H1 (cell line): ENCODE measurements around the gene ABHD10. TPM values are rescaled to one million over a fixed set of nuclear protein-coding genes. Genes with fewer than 3 reads are reported as not detected.

Experiments
- CTCF ChIA-PET: fragments of 300-600 bp; sonication (Branson Sonifier 250); formaldehyde crosslinking; loops from one replicate; lab custom pipeline; 2021; ENCODE audit not compliant: partially characterized antibody; lab: Charles Lee
- POLR2A ChIA-PET: fragments of 300-600 bp; sonication (Branson Sonifier 250); formaldehyde crosslinking; loops from one replicate; lab custom pipeline; 2021; ENCODE audit warnings: inconsistent platforms; ENCODE audit not compliant: partially characterized antibody; lab: Charles Lee
- DNase-seq, 2 experiments: peaks; one replicate each; pipeline versions ENCODE4 v3.0.0 to v3.0.0-alpha.2; 2010 to 2022; ENCODE audit warnings: low spot score in 2 of 2, low read depth in 1 of 2, mixed read lengths in 1 of 2
- FAIRE-seq: peaks from 2 replicates; lab custom pipeline; 2011; peaks lifted over from hg19 to GRCh38; lab: Jason Lieb, UNC
- H2AFZ ChIP-seq: 2 replicates; pipeline ENCODE4 v1.8.1; 2012; ENCODE audit warnings: low read length, inconsistent platforms
- H2AK5ac ChIP-seq: 2 replicates; pipeline ENCODE4 v1.6.1; 2013; ENCODE audit warnings: low read depth, low read length
- H2BK120ac ChIP-seq: replicated peaks from 2 replicates; pipeline ENCODE3; 2013; ENCODE audit warnings: low read depth, low read length, inconsistent platforms
- H2BK12ac ChIP-seq: 2 replicates; pipeline ENCODE4 v1.6.1; 2013; ENCODE audit warnings: low read depth, low read length
- H2BK15ac ChIP-seq: 2 replicates; pipeline ENCODE4 v1.6.1; 2013; ENCODE audit warnings: low read length
- H2BK20ac ChIP-seq: 2 replicates; pipeline ENCODE4 v1.6.1; 2013; ENCODE audit warnings: low read length
- H2BK5ac ChIP-seq: 2 replicates; pipeline ENCODE4 v1.6.1; 2013; ENCODE audit warnings: low read depth, low read length
- H3K14ac ChIP-seq: 2 replicates; pipeline ENCODE4 v1.6.1; 2013; ENCODE audit warnings: inconsistent platforms; ENCODE audit not compliant: insufficient read length
- H3K18ac ChIP-seq: 2 replicates; pipeline ENCODE4 v1.6.1; 2013; ENCODE audit warnings: low read length; ENCODE audit errors: extremely low read depth
- H3K23ac ChIP-seq: 2 replicates; pipeline ENCODE4 v1.6.1; 2013; ENCODE audit warnings: inconsistent platforms; ENCODE audit not compliant: insufficient read length
- H3K23me2 ChIP-seq: 2 replicates; pipeline ENCODE4 v1.6.1; 2013; ENCODE audit warnings: low read depth, low read length
- H3K27ac ChIP-seq: 2 replicates; pipeline ENCODE4 v1.6.1; 2011; ENCODE audit warnings: low read depth, low read length, inconsistent platforms
- H3K27me3 ChIP-seq, 4 experiments: replicated peaks in 1 of 4; 1 replicate in 1 of 4; 2 replicates in 3 of 4; pipeline versions ENCODE4 v1.6.1 to v1.8.1; 2011 to 2013; ENCODE audit warnings: low read length in 3 of 4, mild to moderate bottlenecking in 3 of 4, inconsistent platforms in 2 of 4, mixed read lengths in 2 of 4, moderate library complexity in 1 of 4; ENCODE audit not compliant: control insufficient read depth in 3 of 4, insufficient read depth in 3 of 4; ENCODE audit errors: extremely low read depth in 1 of 4
- H3K36me3 ChIP-seq, 4 experiments: 2 replicates each; pipeline versions ENCODE4 v1.6.1 to v1.8.1; 2011 to 2013; ENCODE audit warnings: mild to moderate bottlenecking in 4 of 4, low read length in 3 of 4, moderate library complexity in 2 of 4, control low read depth in 1 of 4, inconsistent platforms in 1 of 4; ENCODE audit not compliant: insufficient read depth in 4 of 4, control insufficient read depth in 2 of 4
- H3K4ac ChIP-seq: replicated peaks from 2 replicates; pipeline ENCODE3; 2013; ENCODE audit warnings: low read length, low read depth, mixed read lengths, inconsistent platforms; ENCODE audit not compliant: insufficient read length
- H3K4me1 ChIP-seq, 4 experiments: replicated peaks in 1 of 4; 1 replicate in 1 of 4; 2 replicates in 3 of 4; pipeline versions ENCODE4 v1.6.1 to v1.8.1; 2011 to 2013; ENCODE audit warnings: low read length in 3 of 4, inconsistent platforms in 2 of 4, mixed read lengths in 1 of 4; ENCODE audit not compliant: insufficient read depth in 4 of 4, control insufficient read depth in 3 of 4
- H3K4me2 ChIP-seq, 2 experiments: 2 replicates each; pipeline versions ENCODE4 v1.6.1 to v1.8.1; 2011 to 2013; ENCODE audit warnings: low read depth in 2 of 2, low read length in 2 of 2, control low read depth in 1 of 2, inconsistent platforms in 1 of 2, mild to moderate bottlenecking in 1 of 2; ENCODE audit not compliant: insufficient read depth in 1 of 2
- H3K4me3 ChIP-seq, 4 experiments: fragments of 200-600, 300-600 bp in 1 of 4; sonication (generic), shearing (Covaris generic), sonication (Bioruptor Twin) in 1 of 4; 2 replicates each; pipeline versions ENCODE4 v1.5.1 to v1.8.1; 2011 to 2016; ENCODE audit warnings: low read length in 4 of 4, low read depth in 3 of 4, control low read depth in 2 of 4, inconsistent platforms in 2 of 4, mild to moderate bottlenecking in 2 of 4, mixed read lengths in 1 of 4, moderate library complexity in 1 of 4; ENCODE audit not compliant: insufficient read depth in 2 of 4; ENCODE audit errors: extremely low read depth in 1 of 4
- H3K56ac ChIP-seq: replicated peaks from 2 replicates; pipeline ENCODE3; 2013; ENCODE audit warnings: low read depth, mild to moderate bottlenecking, mixed read lengths, low read length, inconsistent platforms; ENCODE audit not compliant: insufficient read length
- H3K79me1 ChIP-seq: 2 replicates; pipeline ENCODE4 v1.6.1; 2013; ENCODE audit warnings: low read depth, low read length, control low read depth
- H3K79me2 ChIP-seq, 2 experiments: 2 replicates each; pipeline versions ENCODE4 v1.6.1 to v1.8.1; 2012 to 2013; ENCODE audit warnings: low read length in 2 of 2, mild to moderate bottlenecking in 2 of 2, inconsistent platforms in 1 of 2; ENCODE audit not compliant: insufficient read depth in 2 of 2, control insufficient read depth in 1 of 2
- H3K9ac ChIP-seq, 4 experiments: replicated peaks in 1 of 4; 1 replicate in 1 of 4; 2 replicates in 3 of 4; pipeline versions ENCODE4 v1.6.1 to v1.8.1; 2011 to 2013; ENCODE audit warnings: low read depth in 3 of 4, low read length in 3 of 4, control low read depth in 2 of 4, mild to moderate bottlenecking in 2 of 4, moderate library complexity in 2 of 4, inconsistent platforms in 1 of 4; ENCODE audit errors: extremely low read depth in 1 of 4
- H3K9me3 ChIP-seq, 2 experiments: 2 replicates each; pipeline versions ENCODE4 v1.6.1 to v1.8.1; 2012 to 2013; ENCODE audit warnings: mild to moderate bottlenecking in 2 of 2, moderate library complexity in 2 of 2, control low read depth in 1 of 2, inconsistent platforms in 1 of 2, low read depth in 1 of 2, low read length in 1 of 2, mixed read lengths in 1 of 2; ENCODE audit not compliant: insufficient read depth in 2 of 2
- H4K20me1 ChIP-seq, 2 experiments: replicated peaks in 1 of 2; 2 replicates each; pipeline versions ENCODE3 to v1.8.1; 2011 to 2013; ENCODE audit warnings: inconsistent platforms in 2 of 2, low read length in 2 of 2, mild to moderate bottlenecking in 1 of 2; ENCODE audit not compliant: insufficient read depth in 2 of 2, control insufficient read depth in 1 of 2
- H4K5ac ChIP-seq: 2 replicates; pipeline ENCODE4 v1.6.1; 2013; ENCODE audit warnings: low read length, low read depth, mixed read lengths, inconsistent platforms; ENCODE audit not compliant: insufficient read length
- H4K8ac ChIP-seq: 2 replicates; pipeline ENCODE4 v1.8.0; 2013; ENCODE audit warnings: mild to moderate bottlenecking, moderate library complexity, low read length, inconsistent platforms; ENCODE audit not compliant: insufficient read depth; ENCODE audit errors: extremely low read depth
- H4K91ac ChIP-seq: replicated peaks from 2 replicates; pipeline ENCODE3; 2013; ENCODE audit warnings: low read length, mixed read lengths, inconsistent platforms; ENCODE audit not compliant: insufficient read length
- CTBP2 ChIP-seq: IDR thresholded peaks from 2 replicates; pipeline ENCODE4 v1.7.0; 2011; ENCODE audit warnings: borderline replicate concordance, mild to moderate bottlenecking, moderate library complexity, mixed read lengths, low read length; ENCODE audit not compliant: insufficient read depth, insufficient read length
- HDAC2 ChIP-seq, 2 experiments: fragments of 300-600 bp in 1 of 2; sonication (generic) in 1 of 2; IDR thresholded peaks; 2 replicates each; pipeline ENCODE4 v1.6.1; 2011 to 2012; ENCODE audit warnings: low read depth in 2 of 2, low read length in 2 of 2, mild to moderate bottlenecking in 2 of 2, moderate library complexity in 2 of 2, borderline replicate concordance in 1 of 2, inconsistent platforms in 1 of 2
- POU5F1 ChIP-seq: IDR thresholded peaks from 2 replicates; pipeline ENCODE4 v1.6.1; 2011; ENCODE audit warnings: low read depth, mild to moderate bottlenecking, low read length, moderate library complexity
- RNF2 ChIP-seq: fragments of 200-900, 300-1000 bp; sonication (generic); IDR thresholded peaks from 2 replicates; pipeline ENCODE4 v1.7.1; 2016; ENCODE audit warnings: borderline replicate concordance, low read depth, mild to moderate bottlenecking, antibody characterized with exemption, low read length; ENCODE audit not compliant: poor library complexity, severe bottlenecking; ENCODE audit errors: missing control alignments
- SP4 ChIP-seq: IDR thresholded peaks from 2 replicates; pipeline ENCODE4 v1.6.1; 2012; ENCODE audit warnings: low read length, inconsistent platforms
- TAF1 ChIP-seq: IDR thresholded peaks from 2 replicates; pipeline ENCODE4 v1.6.1; 2011; ENCODE audit warnings: mild to moderate bottlenecking, low read depth, low read length
- TAF7 ChIP-seq: optimal IDR thresholded peaks from 2 replicates; pipeline ENCODE3; 2011; ENCODE audit warnings: low read depth, mild to moderate bottlenecking, inconsistent platforms, low read length, moderate library complexity, borderline replicate concordance
- WGBS, 2 experiments: shearing (Covaris generic) in 1 of 2; methylation state at CpG; one replicate each; pipeline versions ENCODE4 v1.1.6 to v1.1.7; 2013 to 2015; ENCODE audit warnings: low lambda C conversion rate in 2 of 2, mixed read lengths in 2 of 2, inconsistent platforms in 1 of 2, low coverage in 1 of 2, missing lambda C conversion rate in 1 of 2; ENCODE audit not compliant: insufficient replicate concordance in 2 of 2, insufficient coverage in 1 of 2, insufficient read length in 1 of 2; ENCODE audit errors: extremely low coverage in 1 of 2, missing lambda C conversion rate in 1 of 2; 5-methylcytosine and 5-hydroxymethylcytosine counted together
- polyA plus RNA-seq, 7 experiments: library from polyadenylated mRNA; depleted of rRNA in 3 of 7; stranded (reverse) in 5 of 7; unstranded in 2 of 7; fragments of >200 nt in 5 of 7; fragments of 200-250 nt in 2 of 7; gene quantifications; 1 replicate in 5 of 7; 2 replicates in 1 of 7; 4 replicates in 1 of 7; pipeline versions ENCODE4 v1.2.1 to v1.2.3, GENCODE V29; 2011 to 2013; ENCODE audit warnings: missing spikeins in 2 of 7, mixed read lengths in 2 of 7
- total RNA-seq: library from RNA; stranded (reverse); fragmentation: NEBNext Ultra II Directional; extraction: Animal tissue kit (Norgen Biotek cat#: 25700); gene quantifications from 2 replicates; pipeline ENCODE4 v1.2.1, GENCODE V29; 2021
- TF ChIP-seq, protein P1 (sequence below): IDR thresholded peaks from 2 replicates; pipeline ENCODE4 v1.6.1; 2012; ENCODE audit warnings: low read length, inconsistent platforms

ABHD10 gene
- total and polyA plus RNA-seq, 2 of the 8 experiments (the other 6 are each of a cell fraction or from before 2014, with no cell fraction given) = 10.9 to 24.6 TPM

DNA sequence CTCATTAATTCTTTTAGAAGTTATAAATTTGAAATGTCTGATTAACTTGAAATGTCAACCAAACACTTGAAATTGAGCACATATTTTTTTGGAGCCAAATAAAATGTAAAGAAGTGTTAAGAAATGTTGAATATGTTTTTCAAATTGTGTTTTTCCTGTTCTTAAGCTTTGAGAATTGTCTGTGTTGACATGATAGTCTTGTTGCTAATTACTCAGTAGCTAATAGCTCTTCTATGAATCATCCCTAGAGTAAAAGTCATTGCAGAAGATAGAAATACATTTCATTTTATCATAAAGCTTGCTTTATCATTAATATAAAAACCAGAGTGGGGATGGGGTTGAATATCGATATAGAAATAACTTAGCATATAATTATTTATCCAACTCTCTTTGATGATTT lies 41.9 kb upstream of the ABHD10 start:
- no peak overlapping the region for H3K14ac ChIP-seq
- TF ChIP-seq, protein P1, sequence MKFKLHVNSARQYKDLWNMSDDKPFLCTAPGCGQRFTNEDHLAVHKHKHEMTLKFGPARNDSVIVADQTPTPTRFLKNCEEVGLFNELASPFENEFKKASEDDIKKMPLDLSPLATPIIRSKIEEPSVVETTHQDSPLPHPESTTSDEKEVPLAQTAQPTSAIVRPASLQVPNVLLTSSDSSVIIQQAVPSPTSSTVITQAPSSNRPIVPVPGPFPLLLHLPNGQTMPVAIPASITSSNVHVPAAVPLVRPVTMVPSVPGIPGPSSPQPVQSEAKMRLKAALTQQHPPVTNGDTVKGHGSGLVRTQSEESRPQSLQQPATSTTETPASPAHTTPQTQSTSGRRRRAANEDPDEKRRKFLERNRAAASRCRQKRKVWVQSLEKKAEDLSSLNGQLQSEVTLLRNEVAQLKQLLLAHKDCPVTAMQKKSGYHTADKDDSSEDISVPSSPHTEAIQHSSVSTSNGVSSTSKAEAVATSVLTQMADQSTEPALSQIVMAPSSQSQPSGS = no peak
- TF ChIP-seq POU5F1 (no peak), HDAC2 (IDR thresholded peaks at IDR 0.05; ENCODE audit: borderline replicate concordance in 1 of 2, low read depth in 2 of 2, low read length in 2 of 2) (no peak), CTBP2 (no peak), SP4 (no peak), TAF1 (no peak), RNF2 (no peak), TAF7 (no peak)
- TF ChIP-seq, all 59 proteins: peak for 0
- Histone ChIP-seq H3K27me3 (no peaks in the 10 kb centered on the region), H3K79me2 (no peaks in the 10 kb centered on the region), H3K79me1 (no peaks in the 10 kb centered on the region), H2BK120ac (no peak overlapping the region), H4K91ac (no peak overlapping the region), H2BK15ac (no peak overlapping the region), H3K27ac (no peak overlapping the region), H3K36me3 (0 out of 8 replicates have a peak, but pooled peaks cover 0 to 2% (median 0%) of the 10 kb centered on the region in 4 experiments), H2BK12ac (no peak overlapping the region), H3K56ac (no peak overlapping the region), H3K4ac (no peak overlapping the region), H4K20me1 (no peaks in the 10 kb centered on the region), H3K23ac (no peak overlapping the region), H3K9ac (no peak overlapping the region), H4K5ac (no peak overlapping the region), H4K8ac (no peak overlapping the region), H3K9me3 (no peaks in the 10 kb centered on the region), H2AFZ (no peak overlapping the region), H3K4me3 (no peak overlapping the region), H3K4me1 (no peaks in the 10 kb centered on the region), H3K18ac (no peak overlapping the region), H2BK5ac (no peak overlapping the region), H2BK20ac (no peak overlapping the region), H3K4me2 (no peak overlapping the region), H2AK5ac (no peak overlapping the region), H3K23me2 (no peaks in the 10 kb centered on the region)
- ChIA-PET POLR2A (no interaction called here), CTCF (interaction anchor here (0.5 to 1.8 kb wide), 2 partner anchors 14 to 284 kb away, joined by 3 to 5 read pairs; no protein-coding TSS in a partner anchor)
- FAIRE-seq = no peak
- WGBS, 2 experiments = 76% methylated on average over 1 of the region's 1 CpG; no CpG with 5 or more reads in 1 of the 2 experiments
- DNase-seq = no peak
